HG02981 (cell line): ENCODE data around the gene ZNF862.
"Not testable (repeated sequence)": the region's sequence is repeated elsewhere in the genome, so short reads cannot be mapped to it uniquely, and the experiment has no call there.

Source experiments
- ATAC-seq: cut with Tn5 transposase; IDR thresholded peaks from one replicate; pipeline ENCODE4 v1.9.1; 2021; ENCODE audit warnings: mild to moderate bottlenecking, moderate library complexity; ENCODE audit not compliant: unreplicated experiment

Gene ZNF862

DNA sequence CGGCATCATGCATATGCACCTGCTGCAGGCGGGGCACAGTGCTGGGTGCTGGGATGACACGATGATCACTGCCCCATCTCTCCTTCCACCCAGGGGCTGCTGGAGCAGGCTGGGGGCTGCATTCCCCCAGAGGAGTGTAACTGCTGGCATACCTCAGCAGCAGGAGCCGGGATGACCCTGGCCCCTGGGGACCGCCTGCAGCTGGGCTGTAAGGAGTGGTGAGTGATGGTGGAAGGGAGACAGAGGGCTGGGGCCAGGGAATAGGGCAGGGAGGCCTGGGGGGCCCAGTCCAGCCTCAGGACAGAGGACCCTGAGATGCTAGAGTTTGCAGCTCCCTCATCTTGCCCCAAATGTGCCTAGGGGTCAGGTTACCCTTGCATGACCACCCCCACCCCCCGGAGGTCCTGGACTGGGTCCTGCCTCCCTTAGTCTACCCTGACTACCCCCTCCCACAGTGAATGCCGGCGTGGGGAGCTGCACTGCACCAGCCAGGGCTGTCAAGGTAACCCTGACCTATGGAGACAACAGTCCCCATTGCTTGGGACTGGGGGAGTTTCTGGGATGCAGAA lies 14.5 kb upstream of the ZNF862 start:
- ATAC-seq: no peak

DNA sequence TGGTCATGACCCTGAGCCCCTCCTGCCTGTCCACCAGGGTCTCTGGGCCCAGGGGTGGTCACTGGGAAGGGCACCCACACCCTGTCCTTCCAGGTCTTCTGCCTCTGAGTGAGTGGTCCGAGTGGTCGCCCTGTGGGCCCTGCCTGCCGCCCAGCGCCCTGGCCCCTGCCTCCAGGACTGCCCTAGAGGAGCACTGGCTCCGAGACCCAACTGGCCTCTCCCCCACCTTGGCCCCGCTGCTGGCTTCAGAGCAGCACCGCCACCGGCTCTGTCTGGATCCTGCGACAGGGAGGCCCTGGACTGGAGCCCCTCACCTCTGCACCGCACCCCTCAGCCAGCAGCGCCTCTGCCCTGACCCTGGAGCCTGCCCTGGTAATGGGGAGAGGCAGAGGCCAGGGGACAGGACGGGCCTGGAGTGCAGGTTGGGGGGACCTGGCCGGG lies 13.9 kb upstream of the ZNF862 start:
- ATAC-seq: no peak

DNA sequence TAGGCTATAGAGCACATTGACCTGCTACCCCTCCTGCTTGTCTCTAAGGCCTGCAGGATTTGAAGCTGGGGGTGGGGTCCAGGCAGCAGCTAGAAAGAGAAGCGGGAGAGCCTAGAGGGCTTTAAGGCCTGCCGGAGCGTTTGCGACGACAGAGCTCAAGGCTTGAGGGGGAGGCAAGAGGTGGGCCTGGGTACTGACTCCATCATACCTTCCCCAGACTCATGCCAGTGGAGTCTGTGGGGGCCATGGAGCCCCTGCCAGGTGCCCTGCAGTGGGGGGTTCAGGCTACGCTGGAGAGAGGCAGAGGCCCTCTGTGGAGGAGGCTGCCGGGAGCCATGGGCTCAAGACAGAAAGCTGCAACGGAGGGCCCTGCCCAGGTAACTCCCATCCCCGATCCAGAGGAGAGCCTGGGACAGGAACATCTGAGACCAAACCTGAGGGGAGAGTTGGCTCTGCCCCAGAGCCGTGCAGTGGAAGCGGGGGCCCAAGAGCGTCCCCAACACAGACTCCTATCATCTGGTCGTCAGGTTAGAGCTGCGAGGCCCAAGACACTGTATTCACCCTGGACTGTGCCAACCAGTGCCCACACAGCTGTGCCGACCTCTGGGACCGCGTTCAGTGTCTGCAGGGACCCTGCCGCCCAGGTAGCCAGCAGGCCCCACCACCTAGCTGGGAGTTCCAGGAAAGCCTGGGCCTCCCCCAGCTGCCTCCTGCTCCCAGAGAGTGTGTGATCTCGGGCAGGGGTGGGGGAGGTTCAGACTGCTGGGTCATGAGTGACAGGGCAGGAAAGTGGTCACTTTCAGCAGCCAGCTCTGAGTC lies 13.2 kb upstream of the ZNF862 start:
- no peak for ATAC-seq

DNA sequence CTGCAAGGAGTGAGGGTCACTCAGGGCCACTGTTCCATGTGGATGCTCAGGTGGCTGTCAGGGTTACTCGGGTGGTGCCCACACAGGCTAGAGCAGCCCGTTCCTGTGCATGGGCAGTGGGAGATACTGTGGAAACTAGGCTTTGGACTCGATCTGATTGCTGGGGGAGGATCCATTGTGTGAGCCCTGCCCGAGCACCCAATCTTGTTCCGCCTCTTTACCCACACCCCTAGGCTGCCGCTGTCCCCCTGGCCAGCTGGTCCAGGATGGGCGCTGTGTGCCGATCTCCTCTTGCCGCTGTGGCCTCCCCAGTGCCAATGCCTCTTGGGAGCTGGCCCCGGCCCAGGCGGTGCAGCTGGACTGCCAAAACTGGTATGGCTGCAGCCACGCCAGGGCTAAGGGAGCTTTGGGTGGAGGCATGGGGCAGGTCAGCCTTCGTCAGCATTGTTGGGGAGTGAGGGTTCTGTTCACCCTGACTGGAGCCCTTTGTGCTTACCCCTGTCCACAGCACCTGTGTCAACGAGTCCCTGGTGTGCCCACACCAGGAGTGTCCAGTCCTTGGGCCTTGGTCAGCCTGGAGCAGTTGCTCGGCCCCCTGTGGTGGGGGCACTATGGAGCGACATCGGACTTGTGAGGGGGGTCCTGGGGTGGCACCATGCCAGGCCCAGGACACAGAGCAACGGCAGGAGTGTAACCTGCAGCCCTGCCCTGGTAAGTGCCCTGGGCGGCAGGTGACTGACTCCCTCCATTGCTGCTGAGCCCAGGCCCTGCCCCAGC lies 12.4 kb upstream of the ZNF862 start:
- ATAC-seq: no peak

DNA sequence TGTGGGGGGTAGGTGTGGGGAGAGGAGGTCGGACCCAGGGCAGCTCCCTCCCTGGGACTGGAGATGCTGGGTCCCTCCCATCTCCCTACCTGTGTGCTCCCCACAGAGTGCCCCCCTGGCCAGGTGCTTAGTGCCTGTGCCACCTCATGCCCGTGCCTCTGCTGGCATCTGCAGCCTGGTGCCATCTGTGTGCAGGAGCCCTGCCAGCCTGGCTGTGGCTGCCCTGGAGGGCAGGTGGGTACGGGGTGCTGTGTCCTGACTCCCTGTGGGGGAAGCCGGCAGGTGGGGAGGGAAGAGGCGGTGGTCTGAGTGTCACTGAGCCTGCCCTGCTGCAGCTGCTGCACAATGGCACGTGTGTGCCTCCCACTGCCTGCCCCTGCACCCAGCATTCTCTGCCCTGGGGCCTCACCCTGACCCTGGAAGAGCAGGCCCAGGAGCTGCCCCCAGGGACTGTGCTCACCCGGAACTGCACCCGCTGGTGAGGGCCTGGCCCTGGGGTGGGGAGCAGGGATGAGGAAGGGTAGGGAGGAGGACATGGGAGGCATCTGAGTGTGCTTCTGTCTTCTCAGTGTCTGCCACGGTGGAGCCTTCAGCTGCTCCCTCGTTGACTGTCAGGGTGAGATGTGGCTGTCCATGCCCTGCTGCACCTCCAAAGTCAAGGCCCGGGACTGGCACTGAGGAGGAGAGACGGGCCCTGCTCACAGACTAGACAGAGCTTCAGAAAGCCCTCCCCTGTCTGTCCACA lies 11.7 kb upstream of the ZNF862 start:
- no peak for ATAC-seq

DNA sequence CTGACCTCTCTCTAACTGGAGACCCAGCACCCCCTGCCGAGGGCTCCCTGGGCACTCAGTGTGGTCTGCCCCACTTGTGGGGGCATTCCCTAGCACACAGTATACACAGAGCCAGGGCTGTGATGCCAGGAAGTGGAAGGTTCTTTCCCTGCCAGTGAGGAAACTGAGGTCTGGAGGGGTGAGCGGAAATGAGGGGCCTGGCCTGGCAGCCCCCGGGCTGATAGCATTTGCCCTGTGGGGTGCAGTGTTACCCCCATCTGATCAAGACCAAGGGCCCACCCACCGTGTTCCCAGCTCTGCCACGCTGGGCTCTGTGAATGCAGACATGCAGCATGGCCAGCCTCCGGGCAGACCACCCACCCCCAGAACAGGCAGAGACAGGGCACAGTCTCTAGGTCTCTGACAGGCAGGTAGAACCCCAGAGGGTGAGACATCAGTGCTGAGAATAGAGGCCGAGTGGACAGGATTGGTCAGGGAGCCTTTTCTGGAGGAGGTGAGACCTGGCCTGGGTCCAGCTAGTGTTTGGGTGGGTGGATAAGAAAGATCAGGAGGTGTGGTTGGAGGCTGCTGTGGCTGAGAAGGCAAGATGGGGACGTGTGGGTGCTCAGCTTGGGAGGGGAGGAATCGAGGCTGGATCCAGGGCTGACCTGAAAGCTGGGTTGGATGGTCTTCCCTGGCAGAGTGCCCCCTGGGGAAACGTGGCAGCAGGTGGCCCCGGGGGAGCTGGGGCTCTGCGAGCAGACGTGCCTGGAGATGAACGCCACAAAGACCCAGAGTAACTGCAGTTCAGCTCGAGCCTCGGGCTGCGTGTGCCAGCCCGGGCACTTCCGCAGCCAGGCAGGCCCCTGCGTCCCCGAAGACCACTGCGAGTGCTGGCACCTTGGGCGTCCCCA lies 10.8 kb upstream of the ZNF862 start:
- ATAC-seq: no peak

DNA sequence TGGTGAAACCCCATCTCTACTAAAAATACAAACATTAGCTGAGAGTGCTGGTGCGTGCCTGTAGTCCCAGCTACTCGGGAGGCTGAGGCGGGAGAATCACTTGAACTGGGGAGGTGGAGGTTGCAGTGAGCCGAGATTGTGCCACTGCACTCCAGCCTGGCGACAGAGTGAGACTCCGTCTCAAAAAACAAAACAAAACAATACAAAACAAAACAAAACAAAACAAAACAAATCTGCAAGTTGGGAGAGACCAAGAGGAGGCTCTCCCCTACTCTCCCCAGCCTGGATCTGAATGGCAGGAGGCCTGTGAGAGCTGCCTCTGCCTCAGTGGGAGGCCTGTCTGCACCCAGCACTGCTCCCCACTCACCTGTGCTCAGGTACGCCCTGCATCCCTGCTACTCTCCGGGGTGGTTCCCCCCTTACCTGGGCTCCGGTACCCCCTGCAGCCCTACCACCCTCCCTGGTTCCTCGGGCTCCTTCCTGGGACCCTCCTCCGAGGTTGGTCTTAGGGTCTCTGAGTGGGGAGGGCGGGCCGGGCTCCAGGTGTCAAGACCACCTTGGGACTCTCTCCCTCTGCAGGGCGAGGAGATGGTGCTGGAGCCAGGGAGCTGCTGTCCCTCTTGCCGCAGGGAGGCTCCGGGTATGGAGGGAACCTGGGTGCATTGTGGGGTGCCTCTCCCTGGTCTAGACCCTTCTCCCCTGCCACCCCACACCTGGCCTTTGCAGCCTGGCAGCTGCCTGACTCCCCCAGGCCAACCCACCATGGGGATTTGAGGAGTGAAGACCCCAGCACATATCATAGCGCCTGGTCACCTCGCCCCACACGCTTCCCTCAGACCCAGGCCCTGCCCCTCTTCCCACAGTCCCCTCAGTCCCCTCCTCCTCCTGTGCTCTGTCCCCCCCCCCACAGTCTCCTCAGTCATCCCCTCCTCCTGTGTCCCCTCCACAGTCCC lies 9.5 kb upstream of the ZNF862 start:
- no peak for ATAC-seq

DNA sequence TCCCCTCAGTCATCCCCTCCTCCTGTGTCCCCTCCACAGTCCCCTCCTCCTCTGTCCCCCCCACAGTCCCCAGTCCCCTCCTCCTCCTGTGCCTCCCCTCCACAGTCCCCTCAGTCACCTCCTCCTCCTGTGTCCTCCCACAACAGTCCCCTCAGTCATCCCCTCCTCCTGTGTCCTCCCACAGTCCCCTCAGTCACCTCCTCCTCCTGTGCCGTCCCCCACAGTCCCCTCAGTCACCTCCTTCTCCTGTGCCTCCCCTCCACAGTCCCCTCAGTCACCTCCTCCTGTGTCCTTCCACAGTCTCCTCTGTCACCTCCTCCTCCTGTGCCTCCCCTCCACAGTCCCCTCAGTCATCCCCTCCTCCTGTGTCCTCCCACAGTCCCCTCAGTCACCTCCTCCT lies 7.6 kb upstream of the ZNF862 start:
- not testable (repeated sequence) for ATAC-seq

DNA sequence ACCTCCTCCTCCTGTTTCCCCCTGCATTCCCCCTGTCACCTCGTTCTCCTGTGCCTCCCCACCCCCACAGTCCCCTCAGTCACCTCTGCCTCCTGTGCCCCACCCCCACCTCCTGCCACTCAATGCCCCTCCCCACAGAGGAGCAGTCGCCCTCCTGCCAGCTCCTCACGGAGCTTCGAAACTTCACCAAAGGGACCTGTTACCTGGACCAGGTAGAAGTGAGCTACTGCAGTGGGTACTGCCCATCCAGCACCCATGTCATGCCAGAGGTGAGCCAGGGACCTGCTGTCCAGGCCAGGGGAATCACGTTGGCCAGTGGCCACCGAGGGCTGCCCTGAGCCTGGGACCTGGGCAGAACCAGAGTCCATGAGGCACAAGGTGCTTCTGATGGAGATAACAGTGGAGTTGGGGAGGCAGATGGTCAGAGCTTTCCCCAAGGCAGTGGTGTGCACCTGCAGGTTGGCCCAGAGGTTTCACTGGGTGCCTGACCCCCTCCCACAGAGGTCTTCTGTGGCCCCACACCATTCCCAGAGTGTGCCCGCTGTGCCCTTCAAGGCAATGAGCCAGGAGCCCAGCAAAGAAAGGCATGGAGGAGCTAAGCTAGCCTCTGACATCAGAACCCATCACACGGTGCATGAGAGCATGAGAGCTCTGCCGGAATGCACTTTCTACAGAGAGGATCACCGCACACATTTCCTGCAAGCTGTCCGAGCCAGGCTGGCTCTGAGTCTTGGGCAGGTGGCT lies 7.0 kb upstream of the ZNF862 start:
- no peak for ATAC-seq

DNA sequence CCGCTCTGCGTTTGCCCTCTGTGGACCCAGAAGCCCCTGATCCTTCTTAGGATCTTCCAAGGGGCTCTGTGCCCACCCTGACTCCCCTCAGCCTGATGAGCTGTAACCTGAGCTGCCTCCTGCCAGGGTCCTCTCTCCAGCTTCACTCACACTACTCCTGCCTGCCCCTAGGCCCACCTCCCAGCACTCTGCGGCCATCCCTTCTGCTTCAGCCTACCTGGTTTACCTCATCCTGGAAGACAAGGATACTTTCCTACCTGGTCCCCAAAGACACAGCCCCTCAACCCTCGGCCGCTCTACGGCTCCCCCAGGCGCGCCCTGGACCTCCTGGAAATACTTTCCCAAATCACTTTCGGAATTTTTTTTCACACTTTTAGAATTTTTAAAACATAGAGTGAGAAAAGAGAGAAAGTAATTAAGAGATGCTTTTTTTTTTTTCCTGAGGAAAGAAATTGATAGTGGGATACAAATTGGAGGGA lies 6.4 kb upstream of the ZNF862 start:
- no peak for ATAC-seq

DNA sequence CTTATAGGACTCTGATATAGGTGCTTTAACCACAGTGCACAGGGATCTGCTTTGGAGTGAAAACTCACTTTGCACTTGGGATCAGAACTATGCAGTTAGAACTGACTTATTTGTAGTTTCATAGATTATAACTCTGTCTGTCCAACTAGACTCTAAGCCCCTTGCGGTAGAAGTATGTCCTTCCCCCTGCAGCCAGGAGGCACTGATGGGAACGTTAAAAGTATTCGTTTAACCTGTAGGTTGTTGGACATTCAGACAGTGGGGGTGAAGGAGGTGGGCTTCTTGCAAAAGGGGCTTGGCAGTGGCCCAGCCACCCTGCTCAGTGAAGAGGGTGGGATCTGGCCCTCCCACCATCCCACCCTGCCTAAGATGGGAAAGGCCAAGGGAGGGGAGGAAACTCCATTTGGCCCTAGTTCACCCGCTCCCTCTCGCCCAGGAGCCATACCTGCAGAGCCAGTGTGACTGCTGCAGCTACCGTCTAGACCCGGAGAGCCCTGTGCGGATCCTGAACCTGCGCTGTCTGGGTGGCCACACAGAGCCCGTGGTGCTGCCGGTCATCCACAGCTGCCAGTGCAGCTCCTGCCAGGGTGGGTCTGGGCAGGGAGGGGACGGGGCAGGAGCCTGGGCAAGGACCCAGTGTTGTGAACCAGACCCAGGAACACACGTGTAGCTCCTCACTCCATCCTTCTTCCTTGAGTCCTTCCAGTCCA lies 5.7 kb upstream of the ZNF862 start:
- no peak for ATAC-seq

DNA sequence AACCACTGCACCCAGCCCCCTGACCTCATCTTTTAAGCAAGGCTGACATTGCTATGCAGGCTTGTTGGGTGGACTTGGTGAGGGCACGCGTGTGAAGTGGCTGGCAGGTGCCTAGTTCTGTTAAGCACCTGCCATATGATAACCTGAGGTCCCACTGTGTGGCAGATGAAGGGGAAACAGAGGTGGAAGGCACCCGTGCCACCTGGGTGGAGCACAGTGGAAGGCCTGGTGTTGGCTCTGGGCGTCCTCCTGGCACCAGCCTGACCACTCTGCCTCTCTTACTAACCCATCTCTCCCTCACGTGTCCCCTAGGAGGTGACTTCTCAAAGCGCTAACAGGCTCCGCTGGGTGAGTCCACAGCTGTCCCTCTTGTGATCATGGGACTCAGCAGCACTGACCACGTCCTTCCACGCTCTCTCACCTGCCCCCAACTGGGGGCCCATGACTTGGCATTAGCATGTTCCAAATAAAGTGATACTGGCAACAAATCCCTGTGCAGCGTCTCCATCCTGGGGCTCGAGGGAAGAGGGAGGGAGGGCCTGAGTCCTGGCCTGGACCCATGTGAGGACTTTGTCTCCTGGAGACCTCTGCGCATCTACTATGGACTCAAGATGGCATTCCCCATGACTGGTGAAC lies 4.6 kb upstream of the ZNF862 start:
- no peak for ATAC-seq

DNA sequence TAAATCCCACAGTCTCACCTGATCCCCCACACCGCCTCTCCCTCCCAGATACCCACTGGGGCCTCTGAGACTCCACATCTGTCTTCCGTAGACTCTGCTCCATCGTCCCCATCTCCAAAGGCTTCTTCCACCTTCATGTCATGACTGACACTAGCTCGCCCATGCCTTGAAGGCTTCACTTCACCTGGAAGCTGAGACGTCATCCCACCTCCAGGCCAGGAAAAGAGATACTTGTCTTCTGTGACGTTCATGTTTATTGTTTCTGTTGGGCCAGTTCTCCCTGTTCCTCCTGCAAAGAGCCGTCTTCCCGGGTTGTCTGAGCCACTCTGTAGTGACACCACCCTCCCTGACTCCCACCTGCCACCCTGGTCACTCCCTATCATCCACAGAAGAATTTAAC lies 3.6 kb upstream of the ZNF862 start:
- no peak for ATAC-seq

DNA sequence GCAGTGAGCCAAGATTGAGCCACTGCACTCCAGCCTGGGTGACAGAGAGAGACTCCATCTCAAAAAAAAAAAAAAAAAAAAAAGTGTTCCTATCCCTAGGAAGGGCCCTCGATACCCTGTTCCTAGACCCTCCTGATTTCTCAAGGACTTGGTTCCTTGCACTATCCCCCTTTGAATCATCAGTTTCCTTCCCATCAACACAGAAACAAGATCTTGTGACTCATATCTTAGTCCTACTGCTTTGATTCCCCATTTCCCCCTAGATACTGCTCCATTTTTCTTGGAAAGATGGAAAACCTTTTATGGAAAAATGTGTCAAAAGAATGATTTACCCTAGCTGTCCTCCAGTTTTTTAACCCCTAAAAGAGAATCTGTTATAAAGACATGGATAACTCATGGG lies 1.7 kb upstream of the ZNF862 start:
- no peak for ATAC-seq

DNA sequence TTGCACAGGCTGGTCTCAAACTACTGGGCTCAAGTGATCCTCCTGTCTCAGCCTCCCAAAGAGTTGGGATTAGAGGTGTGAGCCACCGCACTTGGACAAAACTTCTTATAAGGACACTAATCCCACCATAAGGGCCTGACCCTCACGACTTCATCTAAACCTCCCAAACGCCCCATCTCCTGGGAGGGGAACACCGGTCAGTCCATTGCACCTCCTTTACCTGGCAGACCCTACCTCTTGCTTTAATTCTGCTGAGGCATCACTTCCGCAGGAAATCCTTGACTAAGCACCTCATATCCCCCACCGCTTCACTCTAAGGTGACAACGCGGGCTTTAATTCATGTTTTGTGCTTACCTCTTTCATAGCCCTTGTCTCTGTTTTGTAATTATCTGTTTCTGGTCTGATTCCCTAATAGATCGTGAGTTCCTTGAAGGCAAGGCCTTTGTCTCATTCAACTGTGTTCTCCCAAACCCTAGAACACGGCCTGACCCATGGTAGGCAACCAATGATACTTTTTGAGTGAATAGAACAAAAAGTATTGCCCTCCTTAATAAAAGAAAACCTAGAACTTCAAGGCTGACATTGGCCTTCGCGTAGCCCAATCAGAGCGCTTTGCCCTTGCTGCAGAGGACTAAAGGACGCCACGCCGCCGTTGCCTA lies 481 bp upstream of the ZNF862 start:
- ATAC-seq: no peak

DNA sequence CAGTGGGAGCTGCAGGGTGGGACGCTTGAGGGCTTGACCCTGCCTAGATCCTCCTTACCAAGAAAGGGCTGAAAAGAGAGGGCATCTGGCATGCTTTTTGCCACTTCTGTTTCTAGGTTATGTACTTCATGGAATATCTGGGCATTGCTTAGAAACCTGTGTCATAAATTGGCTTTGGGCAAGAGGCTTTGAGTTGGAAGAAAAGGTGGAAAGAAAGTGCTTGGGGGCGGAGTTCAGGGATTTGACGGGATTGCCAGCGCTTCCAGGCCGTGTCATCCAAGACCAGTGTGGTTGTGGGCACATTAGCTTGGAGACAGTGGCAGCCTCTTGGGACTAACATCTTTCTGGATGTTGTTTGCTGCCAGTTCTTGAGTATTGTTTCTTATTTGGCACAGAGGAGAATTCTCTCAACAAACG lies 825 bp downstream of the ZNF862 start:
- ATAC-seq: no peak

DNA sequence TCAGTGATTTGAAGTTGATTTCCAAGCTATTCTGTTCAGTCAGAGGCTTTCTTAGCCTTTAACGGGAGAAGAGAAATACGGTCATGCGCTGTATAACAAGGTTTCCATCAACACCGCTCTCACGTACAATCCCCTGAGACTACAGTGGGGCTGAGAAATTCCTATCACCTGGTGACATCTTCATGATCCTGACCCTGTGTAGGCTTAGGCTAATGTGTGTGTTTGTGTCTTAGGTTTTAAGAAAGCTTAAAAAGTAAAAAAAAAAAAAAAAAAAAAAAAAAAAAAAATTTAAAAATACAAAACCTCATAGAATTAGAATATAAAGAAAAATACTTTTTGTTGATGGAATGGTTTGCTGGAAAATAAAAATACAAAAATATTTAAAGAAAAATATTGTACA lies 1.8 kb downstream of the ZNF862 start:
- ATAC-seq: no peak
